ENCODE measurements around the gene OR9G4. TPM values are rescaled to one million over a fixed set of nuclear protein-coding genes. Genes with fewer than 3 reads are reported as not detected.

Gene OR9G4
- total and polyA plus RNA-seq, 4 donors: not detected

DNA sequence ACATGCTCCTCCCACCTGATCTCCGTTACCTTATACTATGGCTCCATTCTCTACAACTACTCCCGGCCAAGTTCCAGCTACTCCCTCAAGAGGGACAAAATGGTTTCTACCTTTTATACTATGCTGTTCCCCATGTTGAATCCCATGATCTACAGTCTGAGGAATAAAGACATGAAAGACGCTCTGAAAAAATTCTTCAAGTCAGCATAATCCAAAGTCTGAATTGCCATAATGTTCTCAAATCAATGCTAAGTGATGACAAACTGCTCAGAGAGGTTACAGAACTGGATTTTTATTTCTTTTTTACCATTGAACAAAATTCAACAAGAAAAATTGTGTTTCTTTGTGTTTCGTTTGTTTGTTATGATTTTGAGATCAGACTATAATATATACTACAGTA lies 7.6 kb downstream of the OR9G4 start:
- DNase-seq (no peak), ATAC-seq (ENCODE audit: insufficient read depth, low FRiP score) (no peak)
- Histone ChIP-seq H3K27me3 (ENCODE audit: control insufficient read depth in 3 of 3, insufficient read depth in 3 of 3, low read length in 2 of 3) (no peaks in the 10 kb centered on the region), H3K27ac (ENCODE audit: low read depth in 1 of 2, low read length in 1 of 2) (no peak overlapping the region), H3K9ac (ENCODE audit: insufficient read depth in 1 of 2, low read length in 2 of 2) (no peak overlapping the region), H3K9me3 (ENCODE audit: control insufficient read depth in 4 of 4, insufficient read depth in 3 of 4, low read length in 3 of 4) (peaks cover 0 to 2% (median 0%) of the 10 kb centered on the region in 4 donors), H3K36me3 (ENCODE audit: control insufficient read depth in 4 of 4, insufficient read depth in 4 of 4, low read length in 4 of 4) (no peaks in the 10 kb centered on the region), H3K4me3 (no peak overlapping the region), H3K4me1 (ENCODE audit: control insufficient read depth in 5 of 5, insufficient read depth in 5 of 5, low read length in 5 of 5) (no peaks in the 10 kb centered on the region)
- TF ChIP-seq, protein P1, sequence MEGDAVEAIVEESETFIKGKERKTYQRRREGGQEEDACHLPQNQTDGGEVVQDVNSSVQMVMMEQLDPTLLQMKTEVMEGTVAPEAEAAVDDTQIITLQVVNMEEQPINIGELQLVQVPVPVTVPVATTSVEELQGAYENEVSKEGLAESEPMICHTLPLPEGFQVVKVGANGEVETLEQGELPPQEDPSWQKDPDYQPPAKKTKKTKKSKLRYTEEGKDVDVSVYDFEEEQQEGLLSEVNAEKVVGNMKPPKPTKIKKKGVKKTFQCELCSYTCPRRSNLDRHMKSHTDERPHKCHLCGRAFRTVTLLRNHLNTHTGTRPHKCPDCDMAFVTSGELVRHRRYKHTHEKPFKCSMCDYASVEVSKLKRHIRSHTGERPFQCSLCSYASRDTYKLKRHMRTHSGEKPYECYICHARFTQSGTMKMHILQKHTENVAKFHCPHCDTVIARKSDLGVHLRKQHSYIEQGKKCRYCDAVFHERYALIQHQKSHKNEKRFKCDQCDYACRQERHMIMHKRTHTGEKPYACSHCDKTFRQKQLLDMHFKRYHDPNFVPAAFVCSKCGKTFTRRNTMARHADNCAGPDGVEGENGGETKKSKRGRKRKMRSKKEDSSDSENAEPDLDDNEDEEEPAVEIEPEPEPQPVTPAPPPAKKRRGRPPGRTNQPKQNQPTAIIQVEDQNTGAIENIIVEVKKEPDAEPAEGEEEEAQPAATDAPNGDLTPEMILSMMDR (IDR thresholded peaks at IDR 0.05; ENCODE audit: control extremely low read depth, extremely low read depth): no peak
- WGBS, 2 donors: 77 to 90% methylated on average over 4 of the region's 4 CpGs

DNA sequence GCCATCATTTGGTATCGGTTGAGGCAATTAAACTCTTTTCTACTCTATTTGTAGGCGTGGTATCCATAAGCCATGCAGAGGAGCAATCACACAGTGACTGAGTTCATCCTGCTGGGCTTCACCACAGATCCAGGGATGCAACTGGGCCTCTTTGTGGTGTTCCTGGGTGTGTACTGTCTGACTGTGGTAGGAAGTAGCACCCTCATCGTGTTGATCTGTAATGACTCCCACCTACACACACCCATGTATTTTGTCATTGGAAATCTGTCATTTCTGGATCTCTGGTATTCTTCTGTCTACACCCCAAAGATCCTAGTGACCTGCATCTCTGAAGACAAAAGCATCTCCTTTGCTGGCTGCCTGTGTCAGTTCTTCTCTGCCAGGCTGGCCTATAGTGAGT lies 8.4 kb downstream of the OR9G4 start:
- ATAC-seq (ENCODE audit: insufficient read depth, low FRiP score) (no peak), DNase-seq (no peak)
- no peak overlapping the region for H3K9ac ChIP-seq (ENCODE audit: insufficient read depth in 1 of 2, low read length in 2 of 2)
- H3K4me3 ChIP-seq: no peak overlapping the region
- no peaks in the 10 kb centered on the region for H3K27me3 ChIP-seq (ENCODE audit: control insufficient read depth in 3 of 3, insufficient read depth in 3 of 3, low read length in 2 of 3)
- no peak overlapping the region for H3K27ac ChIP-seq (ENCODE audit: low read depth in 1 of 2, low read length in 1 of 2)
- 84 to 91% methylated on average over 3 of the region's 3 CpGs for WGBS, 2 donors
- TF ChIP-seq, protein P1 (IDR thresholded peaks at IDR 0.05; ENCODE audit: control extremely low read depth, extremely low read depth): no peak
- no peaks in the 10 kb centered on the region for H3K4me1 ChIP-seq (ENCODE audit: control insufficient read depth in 5 of 5, insufficient read depth in 5 of 5, low read length in 5 of 5)
- H3K36me3 ChIP-seq (ENCODE audit: control insufficient read depth in 4 of 4, insufficient read depth in 4 of 4, low read length in 4 of 4): no peaks in the 10 kb centered on the region
- peaks cover 0 to 2% (median 0%) of the 10 kb centered on the region in 4 donors for H3K9me3 ChIP-seq (ENCODE audit: control insufficient read depth in 4 of 4, insufficient read depth in 3 of 4, low read length in 3 of 4)

DNA sequence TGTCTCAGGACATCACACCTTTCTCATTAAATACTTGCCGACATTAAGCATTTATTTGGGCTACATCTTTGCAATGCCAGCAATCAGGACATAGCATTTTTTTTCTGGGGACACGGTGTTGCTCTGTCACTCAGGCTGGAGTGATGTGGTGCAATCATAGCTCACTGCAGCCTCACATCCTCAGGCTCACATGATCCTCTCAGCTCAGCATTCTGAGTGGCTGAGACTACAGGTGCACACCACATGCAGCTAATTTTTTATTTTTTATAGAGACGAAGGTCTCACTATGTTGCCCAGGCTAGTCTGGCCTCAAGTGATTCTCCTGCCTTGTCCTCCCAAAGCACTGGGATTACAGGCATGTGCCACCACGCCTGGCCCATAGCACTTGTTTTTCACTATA lies 28.0 kb downstream of the OR9G4 start:
- no peak for ATAC-seq (ENCODE audit: insufficient read depth, low FRiP score)
- H3K4me3 ChIP-seq: no peak overlapping the region

More for the DNA sequence above, 28.0 kb downstream of the OR9G4 start:
- WGBS, 2 donors: 68 to 70% methylated on average over 4 of the region's 4 CpGs
- TF ChIP-seq, protein P1 (IDR thresholded peaks at IDR 0.05; ENCODE audit: control extremely low read depth, extremely low read depth): no peak
- Histone ChIP-seq H3K27me3 (ENCODE audit: control insufficient read depth in 3 of 3, insufficient read depth in 3 of 3, low read length in 2 of 3) (no peaks in the 10 kb centered on the region), H3K36me3 (ENCODE audit: control insufficient read depth in 4 of 4, insufficient read depth in 4 of 4, low read length in 4 of 4) (no peaks in the 10 kb centered on the region), H3K9me3 (ENCODE audit: control insufficient read depth in 4 of 4, insufficient read depth in 3 of 4, low read length in 3 of 4) (peaks cover 0 to 2% (median 0%) of the 10 kb centered on the region in 4 donors), H3K4me1 (ENCODE audit: control insufficient read depth in 5 of 5, insufficient read depth in 5 of 5, low read length in 5 of 5) (no peaks in the 10 kb centered on the region), H3K27ac (ENCODE audit: low read depth in 1 of 2, low read length in 1 of 2) (no peak overlapping the region), H3K9ac (ENCODE audit: insufficient read depth in 1 of 2, low read length in 2 of 2) (no peak overlapping the region)
- DNase-seq: no peak

All from lung (tissue), 12 donors.